NCI-H510A (cell line): Measurements from ENCODE around the gene LGALS14.
A peak's percentile ranks its signal among the peaks of the same experiment; 100 is the strongest.
"Not testable (repeated sequence)": the region's sequence is repeated elsewhere in the genome, so short reads cannot be mapped to it uniquely, and the experiment has no call there.

Experiments
- DNase-seq: peaks from one replicate; lab custom pipeline; 2025; lab: John Stamatoyannopoulos, UW

Gene LGALS14

GRCh38 chr19:39704181-39705044, at the start of gene LGALS14:
Gene LGALS14 (plus strand): TSS chr19:39704481. CDS start chr19:39704529, 48 bp downstream.
- DNase-seq, result no peak

- DNase-seq, result no peak
These were observed 48.7 kb upstream of the LGALS14 start, which contains the start of gene LGALS16 for GRCh38 chr19:39655613-39656012. Gene LGALS16 (plus strand): TSS chr19:39655913. CDS start chr19:39655962, 49 bp downstream.

- DNase-seq, result no peak
These were observed 44.5 kb upstream of the LGALS14 start for GRCh38 chr19:39659791-39660190.

- DNase-seq, result no peak
These were observed 43.6 kb upstream of the LGALS14 start for GRCh38 chr19:39660661-39661060.

- DNase-seq, result no peak
These were observed 42.7 kb upstream of the LGALS14 start for GRCh38 chr19:39661565-39661964.

- DNase-seq, result not testable (repeated sequence)
These were observed 34.4 kb upstream of the LGALS14 start for GRCh38 chr19:39669860-39670259.

- no peak for DNase-seq
These were observed 33.3 kb upstream of the LGALS14 start for GRCh38 chr19:39670998-39671397.

- DNase-seq, result peak; percentile 6
These were observed 32.4 kb upstream of the LGALS14 start for GRCh38 chr19:39671739-39672363.

- DNase-seq, result no peak
These were observed 31.8 kb upstream of the LGALS14 start for GRCh38 chr19:39672473-39672872.

- not testable (repeated sequence) for DNase-seq
These were observed 30.4 kb upstream of the LGALS14 start for GRCh38 chr19:39673862-39674261.

GRCh38 chr19:39676004-39676403, 28.3 kb upstream of the LGALS14 start:
- no peak for DNase-seq

- DNase-seq, result peak; percentile 11
These were observed 26.1 kb upstream of the LGALS14 start for GRCh38 chr19:39677961-39678889.

- no peak for DNase-seq
These were observed 25.1 kb upstream of the LGALS14 start for GRCh38 chr19:39679056-39679790.

- DNase-seq, result no peak
These were observed 24.5 kb upstream of the LGALS14 start for GRCh38 chr19:39679791-39680168.

- no peak for DNase-seq
These were observed 23.7 kb upstream of the LGALS14 start for GRCh38 chr19:39680593-39680992.

- no peak for DNase-seq
These were observed 22.9 kb upstream of the LGALS14 start for GRCh38 chr19:39681416-39681815.

GRCh38 chr19:39684267-39684666, 20.0 kb upstream of the LGALS14 start:
- no peak for DNase-seq

- no peak for DNase-seq
These were observed 17.5 kb upstream of the LGALS14 start for GRCh38 chr19:39686739-39687138.

GRCh38 chr19:39688637-39689036, 15.6 kb upstream of the LGALS14 start:
- not testable (repeated sequence) for DNase-seq

GRCh38 chr19:39692166-39692565, 12.1 kb upstream of the LGALS14 start:
- DNase-seq, result no peak

GRCh38 chr19:39692822-39693221, 11.5 kb upstream of the LGALS14 start:
- DNase-seq, result no peak
